HG03280 (cell line): ENCODE data around the gene NTPCR.

ENCODE experiments used
- ATAC-seq: cut with Tn5 transposase; IDR thresholded peaks from one replicate; pipeline ENCODE4 v1.9.1; 2021; ENCODE audit warnings: mild to moderate bottlenecking, moderate library complexity; ENCODE audit not compliant: unreplicated experiment

Gene NTPCR

GRCh38 chr1:233005703-233006102, 55.3 kb downstream of the NTPCR start:
- no peak for ATAC-seq

DNA sequence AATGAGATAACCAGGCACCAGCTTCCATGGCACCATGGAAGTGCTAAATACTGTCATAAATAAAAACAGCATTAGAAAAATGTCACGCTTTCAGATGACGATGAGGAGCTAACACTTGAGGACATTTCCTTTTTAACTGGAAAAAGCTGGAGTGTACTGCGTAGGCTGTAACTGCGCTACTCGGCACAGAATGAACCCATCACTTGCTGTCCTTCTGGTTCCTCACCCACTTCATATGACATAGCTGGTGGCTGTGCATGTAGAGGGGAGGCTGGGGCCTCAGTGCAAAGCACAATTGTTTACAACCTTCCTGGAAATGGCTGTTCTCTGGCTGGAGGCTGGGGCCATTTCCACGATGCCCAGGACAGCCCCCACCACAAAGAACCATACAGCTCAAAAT, 55.7 kb downstream of the NTPCR start:
- no peak for ATAC-seq

- ATAC-seq, result no peak
Measured at GRCh38 chr1:233006541-233006973, 56.1 kb downstream of the NTPCR start.

- ATAC-seq, result no peak
Measured at GRCh38 chr1:233010146-233010545, 59.7 kb downstream of the NTPCR start.

- no peak for ATAC-seq
Measured at GRCh38 chr1:233012021-233012420, 61.6 kb downstream of the NTPCR start.

GRCh38 chr1:233015965-233016364, 65.6 kb downstream of the NTPCR start:
- ATAC-seq, result no peak

GRCh38 chr1:233016798-233017197, 66.4 kb downstream of the NTPCR start:
- no peak for ATAC-seq

- ATAC-seq, result no peak
Measured at GRCh38 chr1:233019083-233019482, 68.7 kb downstream of the NTPCR start.

DNA sequence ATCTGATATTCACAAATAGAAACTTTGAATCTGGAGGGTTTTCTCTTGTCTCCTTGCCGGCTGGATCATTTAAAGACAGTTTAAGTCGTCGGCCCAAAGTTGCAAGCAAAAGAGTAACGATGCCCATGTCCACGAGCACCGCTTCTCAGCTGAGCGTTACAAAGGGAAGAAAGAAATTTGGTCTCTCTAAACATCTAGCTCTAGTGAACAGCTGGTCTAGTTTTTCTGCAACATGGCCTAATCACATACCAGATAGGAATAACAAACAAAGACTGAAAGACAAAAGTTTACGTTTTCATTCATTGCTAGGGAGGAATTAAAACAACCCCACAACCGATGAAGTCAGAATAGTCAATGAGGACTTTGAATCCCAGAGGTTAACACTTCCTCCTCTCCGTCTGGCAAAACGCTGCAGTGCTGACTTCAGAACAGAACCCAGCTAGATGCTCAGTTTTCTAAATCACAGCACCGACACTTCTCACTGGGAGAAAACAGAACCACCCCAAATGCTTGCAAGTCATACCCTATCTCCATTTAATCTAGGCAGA, 69.4 kb downstream of the NTPCR start:
- ATAC-seq, result no peak

DNA sequence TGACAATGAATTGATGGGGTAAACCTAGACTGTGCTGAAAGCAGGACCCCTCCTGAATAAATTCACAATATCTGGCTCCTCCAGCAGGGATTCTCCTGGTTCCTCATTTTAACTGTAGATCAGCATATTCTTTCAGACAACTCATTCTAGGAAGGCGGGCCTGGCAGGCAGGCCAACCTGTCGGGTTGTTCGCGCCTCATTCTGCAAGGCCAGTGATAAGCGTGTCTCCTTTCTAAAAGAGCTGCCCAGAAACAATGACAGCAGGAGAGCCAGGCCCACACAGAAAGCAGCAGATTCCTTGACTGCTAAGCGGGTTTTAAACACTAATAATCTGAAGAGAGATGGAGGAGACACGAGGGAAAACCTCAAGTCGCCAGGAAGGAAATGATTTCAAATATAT, 70.0 kb downstream of the NTPCR start:
- ATAC-seq, result no peak

- no peak for ATAC-seq
Measured at GRCh38 chr1:233022246-233022645, 71.8 kb downstream of the NTPCR start.

GRCh38 chr1:233024199-233024598, 73.8 kb downstream of the NTPCR start:
- ATAC-seq, result no peak

DNA sequence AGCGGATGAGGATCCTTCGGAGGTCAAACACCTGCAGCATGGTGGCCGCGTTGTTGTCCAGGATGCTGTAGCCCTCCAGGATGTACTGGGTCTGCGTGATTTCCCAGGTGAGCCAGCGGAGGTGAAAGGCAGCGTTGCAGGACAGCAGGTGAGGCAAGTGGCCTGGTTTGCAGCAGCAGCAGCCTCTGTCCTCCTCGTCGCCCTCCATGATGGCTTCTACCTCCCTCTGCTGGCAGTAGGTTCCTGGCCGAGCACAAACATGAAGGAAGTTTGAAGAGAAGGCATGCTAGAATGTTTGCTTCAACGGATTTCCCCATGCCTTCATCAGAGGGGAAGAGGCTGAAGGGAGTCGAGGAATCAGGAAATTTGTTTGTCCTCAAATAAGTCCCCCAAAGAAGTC, 74.7 kb downstream of the NTPCR start:
- no peak for ATAC-seq

- ATAC-seq, result no peak
Measured at GRCh38 chr1:233025567-233025966, 75.2 kb downstream of the NTPCR start.

GRCh38 chr1:233027046-233027445, 76.6 kb downstream of the NTPCR start:
- no peak for ATAC-seq

DNA sequence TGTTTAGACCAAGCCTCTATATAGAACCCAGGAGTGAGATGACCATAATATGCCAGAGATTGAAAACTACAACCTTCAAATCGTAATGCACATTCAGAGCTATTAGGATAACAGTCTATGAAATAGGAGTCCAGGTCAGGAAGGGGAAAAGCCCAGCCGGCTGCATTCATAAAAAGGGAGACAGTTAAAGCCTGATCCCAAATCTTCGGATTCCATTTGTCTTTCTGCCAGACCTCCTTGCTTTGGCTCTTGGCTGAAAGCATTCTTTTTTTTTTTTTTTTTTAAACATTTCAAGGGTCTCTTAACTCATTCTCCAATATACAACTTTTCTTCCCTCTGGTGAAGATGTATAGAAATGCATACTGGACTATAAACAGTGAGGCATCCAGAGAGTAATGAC, 81.1 kb downstream of the NTPCR start:
- no peak for ATAC-seq

GRCh38 chr1:233032916-233033315, 82.5 kb downstream of the NTPCR start:
- no peak for ATAC-seq

DNA sequence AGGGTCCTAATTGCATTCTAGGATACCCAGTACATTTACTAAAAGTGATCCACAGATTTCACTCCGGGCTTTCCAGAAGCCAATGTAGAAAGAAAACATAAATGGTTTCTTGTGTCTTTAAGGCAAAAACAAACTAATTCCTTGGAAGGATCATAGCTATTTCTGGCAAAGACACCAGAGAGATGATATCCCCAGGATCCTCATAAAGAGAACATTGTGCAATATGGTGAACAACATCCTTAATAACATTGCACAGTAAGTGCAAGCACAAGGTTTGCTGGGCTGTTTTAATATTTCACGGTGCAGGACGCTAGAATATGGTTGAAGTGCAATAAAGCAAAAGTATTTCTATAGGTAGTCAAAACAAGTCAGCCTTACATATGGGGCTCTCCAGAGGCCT, 83.0 kb downstream of the NTPCR start:
- ATAC-seq, result no peak
